Measurements from ENCODE around the gene ADISSP. TPM values are rescaled to one million over a fixed set of nuclear protein-coding genes. Genes with fewer than 3 reads are reported as not detected.
A peak's percentile ranks its signal among the peaks of the same experiment; 100 is the strongest.

ADISSP gene
- total and polyA plus RNA-seq, 2 donors (not counting 1 experiment from before 2014, with no cell fraction given): 18.4 to 28.8 TPM

DNA sequence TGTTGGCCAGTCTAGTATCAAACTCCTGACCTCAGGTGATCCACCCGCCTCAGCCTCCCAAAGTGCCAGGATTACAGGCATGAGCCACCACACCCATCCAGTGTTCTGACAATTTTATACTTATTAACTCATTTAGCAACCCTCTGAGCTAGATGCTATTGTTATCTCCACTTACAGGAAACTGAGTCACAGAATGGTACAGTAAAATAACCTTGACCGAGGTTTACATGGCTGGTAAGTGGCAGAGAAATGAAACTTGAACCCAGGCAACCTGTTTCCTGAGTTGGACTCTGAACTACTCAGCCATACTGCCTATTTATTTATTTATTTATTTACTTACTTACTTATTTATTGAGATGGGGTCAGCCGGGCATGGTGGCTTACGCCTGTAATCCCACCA is 48.5 kb downstream of the ADISSP start:
- Mint-ChIP-seq H3K4me3 (no peak overlapping the region), H3K27ac (no peak overlapping the region), H3K9me3 (ENCODE audit: insufficient read depth) (no peaks in the 10 kb centered on the region), H3K4me1 (no peaks in the 10 kb centered on the region), H3K27me3 (peaks cover 34% of the 10 kb centered on the region)
- Histone ChIP-seq H3K27me3 (replicated peaks in 1 of 4; ENCODE audit: control extremely low read depth in 1 of 4, control insufficient read depth in 3 of 4, insufficient read depth in 4 of 4, low read length in 3 of 4) (no peaks in the 10 kb centered on the region), H3K79me2 (ENCODE audit: control insufficient read depth, insufficient read depth, low read length) (no peaks in the 10 kb centered on the region), H2AFZ (ENCODE audit: insufficient read depth, low read depth, low read length, poor library complexity, severe bottlenecking) (no peak overlapping the region), H3K4me1 (ENCODE audit: control insufficient read depth in 2 of 2, insufficient read depth in 2 of 2, low read length in 2 of 2) (no peaks in the 10 kb centered on the region), H3K4me3 (ENCODE audit: control extremely low read depth in 1 of 5, extremely low read depth in 1 of 5, insufficient read depth in 1 of 5, low read depth in 2 of 5, low read length in 4 of 5) (no peak overlapping the region), H3K9ac (ENCODE audit: low read length) (no peak overlapping the region), H3K9me3 (ENCODE audit: control extremely low read depth in 1 of 3, control insufficient read depth in 2 of 3, insufficient read depth in 1 of 3, low read length in 2 of 3) (peaks cover 0 to 1% (median 0%) of the 10 kb centered on the region in 3 donors), H3K27ac (ENCODE audit: low read length in 2 of 2) (no peak overlapping the region), H3K4me2 (replicated peaks; ENCODE audit: low read depth, low read length, poor library complexity, severe bottlenecking) (no peak overlapping the region), H3K36me3 (replicated peaks in 1 of 2; ENCODE audit: control extremely low read depth in 1 of 2, control insufficient read depth in 1 of 2, extremely low read depth in 1 of 2, insufficient read depth in 2 of 2, low read length in 1 of 2) (no peaks in the 10 kb centered on the region), H4K20me1 (ENCODE audit: control insufficient read depth, insufficient read depth, low read length, poor library complexity, severe bottlenecking) (no peaks in the 10 kb centered on the region)
- CTCF ChIA-PET: interaction anchor here (0.9 to 1.2 kb wide), 2 partner anchors 18 to 42 kb away, joined by 3 read pairs; no protein-coding TSS in a partner anchor
- TF ChIP-seq, protein P1, sequence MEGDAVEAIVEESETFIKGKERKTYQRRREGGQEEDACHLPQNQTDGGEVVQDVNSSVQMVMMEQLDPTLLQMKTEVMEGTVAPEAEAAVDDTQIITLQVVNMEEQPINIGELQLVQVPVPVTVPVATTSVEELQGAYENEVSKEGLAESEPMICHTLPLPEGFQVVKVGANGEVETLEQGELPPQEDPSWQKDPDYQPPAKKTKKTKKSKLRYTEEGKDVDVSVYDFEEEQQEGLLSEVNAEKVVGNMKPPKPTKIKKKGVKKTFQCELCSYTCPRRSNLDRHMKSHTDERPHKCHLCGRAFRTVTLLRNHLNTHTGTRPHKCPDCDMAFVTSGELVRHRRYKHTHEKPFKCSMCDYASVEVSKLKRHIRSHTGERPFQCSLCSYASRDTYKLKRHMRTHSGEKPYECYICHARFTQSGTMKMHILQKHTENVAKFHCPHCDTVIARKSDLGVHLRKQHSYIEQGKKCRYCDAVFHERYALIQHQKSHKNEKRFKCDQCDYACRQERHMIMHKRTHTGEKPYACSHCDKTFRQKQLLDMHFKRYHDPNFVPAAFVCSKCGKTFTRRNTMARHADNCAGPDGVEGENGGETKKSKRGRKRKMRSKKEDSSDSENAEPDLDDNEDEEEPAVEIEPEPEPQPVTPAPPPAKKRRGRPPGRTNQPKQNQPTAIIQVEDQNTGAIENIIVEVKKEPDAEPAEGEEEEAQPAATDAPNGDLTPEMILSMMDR (IDR thresholded peaks at IDR 0.05): no peak
- TF ChIP-seq EZH2 (IDR thresholded peaks at IDR 0.05; ENCODE audit: borderline replicate concordance, insufficient read depth, low read depth, low read length, poor library complexity, severe bottlenecking): no peak
- WGBS (ENCODE audit: insufficient coverage): 90% methylated on average over 2 of the region's 4 CpGs
- POLR2A ChIA-PET: no interaction called here
- no peak for DNase-seq
- intact Hi-C loops (cut with micrococcal nuclease): no loop called here
- no peak for ATAC-seq (ENCODE audit: low read depth)

DNA sequence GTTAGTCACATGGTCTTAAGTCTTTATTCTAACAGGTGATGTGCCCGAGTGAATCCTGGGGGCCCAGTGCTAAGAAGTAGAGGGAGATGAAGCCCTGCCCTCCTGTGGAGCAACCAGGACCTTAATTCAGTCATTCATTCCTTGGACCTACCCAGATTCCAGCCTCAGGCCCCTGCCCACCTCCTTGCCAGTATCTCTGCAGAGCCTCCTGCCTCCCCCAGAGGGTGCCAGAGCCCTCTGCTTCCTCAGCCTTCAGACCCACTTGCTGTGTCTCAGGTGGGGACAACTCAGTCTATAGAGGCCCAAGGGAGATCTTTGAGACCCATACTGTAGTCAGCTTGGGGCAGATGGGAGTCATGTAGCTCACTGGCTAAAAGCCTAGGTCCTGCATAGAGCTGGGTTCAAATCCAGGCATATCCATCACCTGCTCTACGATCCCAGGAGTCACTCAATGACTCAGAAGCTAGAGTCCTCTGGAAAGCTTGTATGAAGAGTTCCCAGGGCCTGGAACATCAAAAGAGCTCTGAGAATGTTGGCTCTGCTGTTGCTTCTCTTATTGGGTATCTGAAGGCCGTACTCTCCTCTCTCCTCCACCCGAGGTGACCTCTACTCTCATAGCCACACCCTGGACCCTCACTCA is 51.2 kb downstream of the ADISSP start:
- TF ChIP-seq, protein P1 (IDR thresholded peaks at IDR 0.05): peak; percentile 45
- no peak for TF ChIP-seq EZH2 (IDR thresholded peaks at IDR 0.05; ENCODE audit: borderline replicate concordance, insufficient read depth, low read depth, low read length, poor library complexity, severe bottlenecking)

More for the DNA sequence above, 51.2 kb downstream of the ADISSP start:
- Mint-ChIP-seq H3K27ac (no peak overlapping the region), H3K9me3 (ENCODE audit: insufficient read depth) (no peaks in the 10 kb centered on the region), H3K27me3 (peaks cover 35% of the 10 kb centered on the region), H3K4me1 (no peaks in the 10 kb centered on the region), H3K4me3 (no peak overlapping the region)
- peak; percentile 30 for DNase-seq
- 88% methylated on average over 3 of the region's 4 CpGs for WGBS (ENCODE audit: insufficient coverage)
- no peak overlapping the region for H2AFZ ChIP-seq (ENCODE audit: insufficient read depth, low read depth, low read length, poor library complexity, severe bottlenecking)
- ChIA-PET CTCF (interaction anchor here (1.1 kb wide), 1 partner anchor 52 kb away, joined by 3 read pairs; no protein-coding TSS in a partner anchor), POLR2A (no interaction called here)
- no peak overlapping the region for H3K4me3 ChIP-seq (ENCODE audit: control extremely low read depth in 1 of 5, extremely low read depth in 1 of 5, insufficient read depth in 1 of 5, low read depth in 2 of 5, low read length in 4 of 5)
- no peaks in the 10 kb centered on the region for H3K4me1 ChIP-seq (ENCODE audit: control insufficient read depth in 2 of 2, insufficient read depth in 2 of 2, low read length in 2 of 2)
- no peak overlapping the region for H3K9ac ChIP-seq (ENCODE audit: low read length)
- H3K4me2 ChIP-seq (replicated peaks; ENCODE audit: low read depth, low read length, poor library complexity, severe bottlenecking): no peak overlapping the region
- ATAC-seq (ENCODE audit: low read depth): no peak
- no peaks in the 10 kb centered on the region for H4K20me1 ChIP-seq (ENCODE audit: control insufficient read depth, insufficient read depth, low read length, poor library complexity, severe bottlenecking)
- peaks cover 0 to 4% (median 0%) of the 10 kb centered on the region in 4 experiments for H3K27me3 ChIP-seq (replicated peaks in 1 of 4; ENCODE audit: control extremely low read depth in 1 of 4, control insufficient read depth in 3 of 4, insufficient read depth in 4 of 4, low read length in 3 of 4)
- peaks cover 0 to 1% (median 0%) of the 10 kb centered on the region in 3 donors for H3K9me3 ChIP-seq (ENCODE audit: control extremely low read depth in 1 of 3, control insufficient read depth in 2 of 3, insufficient read depth in 1 of 3, low read length in 2 of 3)
- H3K27ac ChIP-seq (ENCODE audit: low read length in 2 of 2): no peak overlapping the region
- H3K36me3 ChIP-seq (replicated peaks in 1 of 2; ENCODE audit: control extremely low read depth in 1 of 2, control insufficient read depth in 1 of 2, extremely low read depth in 1 of 2, insufficient read depth in 2 of 2, low read length in 1 of 2): no peaks in the 10 kb centered on the region
- H3K79me2 ChIP-seq (ENCODE audit: control insufficient read depth, insufficient read depth, low read length): no peaks in the 10 kb centered on the region
- intact Hi-C loops (cut with micrococcal nuclease): loop anchor here (1.0 kb wide), 1 partner anchor 369 kb away; no protein-coding TSS in a partner anchor

Data from B cell (primary cell).